Neural progenitor cell (in vitro differentiated cells): ENCODE results near the gene ELL. TPM values are rescaled to one million over a fixed set of nuclear protein-coding genes. Genes with fewer than 3 reads are reported as not detected.
A peak's percentile ranks its signal among the peaks of the same experiment; 100 is the strongest.

Source experiments
- DNase-seq: peaks from one replicate; pipeline ENCODE4 v3.0.0-alpha.2; 2016; ENCODE audit warnings: low spot score
- H2AFZ ChIP-seq: fragments of 200-600 bp; sonication (generic); replicated peaks from 2 replicates; pipeline ENCODE4 v1.6.1; 2016; ENCODE audit warnings: antibody characterized with exemption
- H3F3A ChIP-seq: fragments of 200-600 bp; sonication (generic); 2 replicates; pipeline ENCODE4 v1.6.1; 2016; ENCODE audit warnings: antibody characterized with exemption, low read depth
- H3K27ac ChIP-seq: fragments of 200-600 bp; sonication (generic); 2 replicates; pipeline ENCODE4 v1.5.1; 2016; ENCODE audit warnings: mild to moderate bottlenecking
- H3K27me3 ChIP-seq: fragments of 200-600 bp; sonication (generic); 2 replicates; pipeline ENCODE4 v1.6.1; 2016; ENCODE audit warnings: mild to moderate bottlenecking, moderate library complexity
- H3K36me3 ChIP-seq: fragments of 200-600 bp; sonication (generic); 2 replicates; pipeline ENCODE4 v1.5.1; 2016
- H3K4me1 ChIP-seq: fragments of 200-600 bp; sonication (generic); 2 replicates; pipeline ENCODE4 v1.6.1; 2016; ENCODE audit warnings: mixed run types
- H3K4me2 ChIP-seq: fragments of 200-600 bp; sonication (generic); 2 replicates; pipeline ENCODE4 v1.6.1; 2016
- H3K4me3 ChIP-seq: fragments of 200-600 bp; sonication (generic); 2 replicates; pipeline ENCODE4 v1.5.1; 2016
- H3K79me2 ChIP-seq: fragments of 200-600 bp; sonication (generic); 2 replicates; pipeline ENCODE4 v1.6.1; 2016; ENCODE audit warnings: low read depth
- H3K9ac ChIP-seq: fragments of 200-600 bp; sonication (generic); 2 replicates; pipeline ENCODE4 v1.6.1; 2016
- H3K9me3 ChIP-seq: fragments of 200-600 bp; sonication (generic); 2 replicates; pipeline ENCODE4 v1.5.1; 2016; ENCODE audit warnings: low read depth
- H4K20me1 ChIP-seq: fragments of 200-600 bp; sonication (generic); 2 replicates; pipeline ENCODE4 v1.6.1; 2016; ENCODE audit warnings: low read depth
- H3K27ac Mint-ChIP-seq: 3 replicates; pipeline ENCODE4 v1.8.0; 2021; ENCODE audit warnings: mixed read lengths
- H3K27me3 Mint-ChIP-seq: 2 replicates; pipeline ENCODE4 v1.8.0; 2022; ENCODE audit warnings: low read depth, mild to moderate bottlenecking, inconsistent platforms, moderate library complexity, mixed read lengths; ENCODE audit not compliant: insufficient read depth
- H3K36me3 Mint-ChIP-seq: 3 replicates; pipeline ENCODE4 v1.8.0; 2021; ENCODE audit warnings: mixed read lengths
- H3K4me1 Mint-ChIP-seq: 3 replicates; pipeline ENCODE4 v1.8.0; 2021; ENCODE audit warnings: mixed read lengths
- H3K4me3 Mint-ChIP-seq: 3 replicates; pipeline ENCODE4 v1.8.0; 2021; ENCODE audit warnings: mild to moderate bottlenecking, moderate library complexity, mixed read lengths
- H3K9me3 Mint-ChIP-seq: 3 replicates; pipeline ENCODE4 v1.8.0; 2020; ENCODE audit warnings: mixed read lengths
- CTCF ChIP-seq: fragments of 200-600 bp; sonication (generic); IDR thresholded peaks from 2 replicates; pipeline ENCODE4 v1.5.1; 2017; ENCODE audit warnings: antibody characterized with exemption, mild to moderate bottlenecking
- EZH2 ChIP-seq: fragments of 200-600 bp; sonication (generic); IDR thresholded peaks from 2 replicates; pipeline ENCODE4 v1.6.1; 2017; ENCODE audit warnings: antibody characterized with exemption, mild to moderate bottlenecking, moderate library complexity
- EZH2phosphoT487 ChIP-seq: fragments of 200-600 bp; sonication (generic); IDR thresholded peaks from 2 replicates; pipeline ENCODE4 v1.6.1; 2017; ENCODE audit warnings: antibody characterized with exemption
- total RNA-seq: library from RNA; depleted of rRNA; stranded (reverse); fragments of >200 nt; gene quantifications from 2 replicates; pipeline ENCODE4 v1.2.3, GENCODE V29; 2015; ENCODE audit warnings: low replicate concordance

Gene ELL
- total RNA-seq, 1 donor from 2014 or later = 2.9 TPM

GRCh38 chr19:18481505-18482222 is 40.2 kb downstream of the ELL start:
- H3K79me2 ChIP-seq = peaks cover 9% of the 10 kb centered on the region
- Mint-ChIP-seq H3K9me3 (peaks cover 6% of the 10 kb centered on the region), H3K36me3 (peaks cover 9% of the 10 kb centered on the region), H3K27me3 (peaks cover 6% of the 10 kb centered on the region), H3K4me3 (no peak overlapping the region), H3K4me1 (peaks cover 33% of the 10 kb centered on the region), H3K27ac (no peak overlapping the region)
- H3K9me3 ChIP-seq = no peaks in the 10 kb centered on the region
- H2AFZ ChIP-seq = no peak overlapping the region
- no peak overlapping the region for H3K4me2 ChIP-seq
- H3K36me3 ChIP-seq = no peaks in the 10 kb centered on the region
- no peaks in the 10 kb centered on the region for H3F3A ChIP-seq
- no peak for DNase-seq
- H3K27me3 ChIP-seq = no peaks in the 10 kb centered on the region
- H3K4me3 ChIP-seq = no peak overlapping the region
- no peak overlapping the region for H3K9ac ChIP-seq
- H3K27ac ChIP-seq = no peak overlapping the region
- no peaks in the 10 kb centered on the region for H3K4me1 ChIP-seq
- H4K20me1 ChIP-seq = peaks cover 23% of the 10 kb centered on the region
- TF ChIP-seq CTCF (no peak), EZH2 (no peak), EZH2phosphoT487 (no peak)

GRCh38 chr19:18480006-18480691 is 41.7 kb downstream of the ELL start:
- Mint-ChIP-seq H3K4me3 (no peak overlapping the region), H3K27ac (no peak overlapping the region), H3K9me3 (peaks cover 6% of the 10 kb centered on the region), H3K27me3 (peaks cover 5% of the 10 kb centered on the region), H3K36me3 (peaks cover 7% of the 10 kb centered on the region), H3K4me1 (peaks cover 29% of the 10 kb centered on the region)
- Histone ChIP-seq H3K36me3 (no peaks in the 10 kb centered on the region), H3K9ac (no peak overlapping the region), H3K79me2 (peaks cover 14% of the 10 kb centered on the region), H3F3A (no peaks in the 10 kb centered on the region), H2AFZ (no peak overlapping the region), H3K4me1 (no peaks in the 10 kb centered on the region), H3K4me2 (no peak overlapping the region), H3K27me3 (no peaks in the 10 kb centered on the region), H3K4me3 (no peak overlapping the region), H3K9me3 (no peaks in the 10 kb centered on the region), H3K27ac (no peak overlapping the region), H4K20me1 (peaks cover 29% of the 10 kb centered on the region)
- no peak for DNase-seq
- TF ChIP-seq EZH2phosphoT487 = no peak
- no peak for TF ChIP-seq EZH2
- TF ChIP-seq CTCF = no peak

GRCh38 chr19:18478545-18479311 is 43.1 kb downstream of the ELL start:
- no peaks in the 10 kb centered on the region for H3K27me3 ChIP-seq
- peak overlapping the region; percentile 69 for H3K27ac Mint-ChIP-seq
- H3K27ac ChIP-seq = no peak overlapping the region
- no peak overlapping the region for H3K4me3 ChIP-seq
- H3K4me1 Mint-ChIP-seq = peaks cover 26% of the 10 kb centered on the region
- H3F3A ChIP-seq = no peaks in the 10 kb centered on the region
- no peak overlapping the region for H3K4me2 ChIP-seq
- H3K4me3 Mint-ChIP-seq = peak overlapping the region; percentile 5
- H3K9me3 Mint-ChIP-seq = peaks cover 6% of the 10 kb centered on the region
- no peak for DNase-seq
- H3K9ac ChIP-seq = no peak overlapping the region
- H4K20me1 ChIP-seq = peaks cover 35% of the 10 kb centered on the region
- no peak for TF ChIP-seq CTCF
- no peak for TF ChIP-seq EZH2phosphoT487
- TF ChIP-seq EZH2 = no peak
- no peaks in the 10 kb centered on the region for H3K4me1 ChIP-seq
- no peaks in the 10 kb centered on the region for H3K9me3 ChIP-seq
- peaks cover 9% of the 10 kb centered on the region for H3K79me2 ChIP-seq
- peaks cover 7% of the 10 kb centered on the region for H3K36me3 Mint-ChIP-seq
- peaks cover 2% of the 10 kb centered on the region for H3K27me3 Mint-ChIP-seq
- H2AFZ ChIP-seq = no peak overlapping the region
- H3K36me3 ChIP-seq = no peaks in the 10 kb centered on the region
